GM21619 (cell line): Measurements from ENCODE around the gene PLAU.
A peak's percentile ranks its signal among the peaks of the same experiment; 100 is the strongest.
"Not testable (repeated sequence)": the region's sequence is repeated elsewhere in the genome, so short reads cannot be mapped to it uniquely, and the experiment has no call there.

ENCODE experiments used
- ATAC-seq: cut with Tn5 transposase; IDR thresholded peaks from one replicate; pipeline ENCODE4 v1.9.1; 2021; ENCODE audit not compliant: unreplicated experiment

Gene PLAU

DNA sequence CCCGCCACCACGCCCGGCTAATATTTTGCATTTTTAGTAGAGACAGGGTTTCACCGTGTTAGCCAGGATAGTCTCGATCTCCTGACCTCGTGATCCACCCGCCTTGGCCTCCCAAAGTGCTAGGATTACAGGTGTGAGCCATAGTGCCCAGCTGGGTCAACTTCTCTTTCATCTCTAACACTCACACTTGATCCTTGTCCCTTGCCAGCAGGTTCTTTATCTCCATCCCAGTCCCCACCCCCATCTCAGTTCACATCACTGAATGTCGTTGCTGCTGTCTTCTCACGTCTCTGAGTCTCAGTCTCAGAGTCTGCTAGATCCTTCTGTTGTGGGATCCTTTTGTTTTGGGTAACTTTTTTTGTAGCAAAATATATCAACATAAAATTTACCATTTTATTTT lies 15.6 kb upstream of the PLAU start:
- not testable (repeated sequence) for ATAC-seq

DNA sequence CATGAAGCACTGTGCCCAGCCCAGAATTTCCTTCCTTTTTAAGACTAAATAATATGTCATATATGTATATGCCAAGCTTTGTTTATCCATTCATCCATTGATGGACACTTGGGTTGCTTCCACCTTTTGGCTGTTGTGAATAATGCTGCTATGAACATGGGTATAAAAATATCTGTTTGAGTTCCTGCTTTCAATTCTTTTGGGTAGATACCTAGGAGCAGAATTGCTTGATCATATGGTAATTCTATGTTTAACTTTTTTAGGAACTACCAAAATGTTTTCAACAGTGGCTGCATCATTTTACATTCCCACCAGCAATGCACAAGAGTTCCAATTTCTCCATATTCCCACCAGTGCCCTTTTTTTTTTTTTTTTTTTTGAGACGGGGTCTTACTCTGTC lies 13.2 kb upstream of the PLAU start:
- ATAC-seq: no peak

DNA sequence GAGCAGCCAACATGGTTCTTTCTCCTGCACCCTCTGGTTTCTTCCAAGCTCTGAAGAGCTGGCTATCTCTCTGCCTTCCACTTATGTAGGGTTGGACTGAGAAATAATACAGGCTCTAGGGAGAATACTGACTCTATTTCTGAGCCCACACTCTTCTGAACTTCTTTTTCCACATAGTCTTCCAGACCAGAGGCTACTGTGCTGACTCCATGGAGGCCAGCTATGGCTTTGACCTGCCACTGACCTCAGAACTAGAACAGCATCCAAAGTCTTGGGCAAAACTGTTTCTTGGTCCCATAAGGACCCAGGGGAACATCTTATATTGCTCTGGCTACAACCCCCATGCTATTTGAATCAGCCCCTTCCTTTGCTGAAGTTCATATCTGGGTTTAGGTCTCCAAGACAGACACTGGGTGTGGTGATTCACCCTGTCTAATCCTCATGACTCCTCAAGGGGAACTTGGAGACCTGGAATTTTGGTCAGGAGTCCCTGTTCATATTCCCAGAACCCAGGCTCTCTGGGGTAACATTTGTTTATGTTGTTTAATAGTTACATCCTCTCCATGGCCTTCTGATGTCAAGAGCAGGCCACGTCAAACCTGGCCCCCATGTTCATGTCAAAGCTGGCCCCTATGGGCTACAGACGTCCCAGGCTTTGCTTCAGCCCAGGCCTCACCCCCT lies 12.1 kb upstream of the PLAU start:
- no peak for ATAC-seq

DNA sequence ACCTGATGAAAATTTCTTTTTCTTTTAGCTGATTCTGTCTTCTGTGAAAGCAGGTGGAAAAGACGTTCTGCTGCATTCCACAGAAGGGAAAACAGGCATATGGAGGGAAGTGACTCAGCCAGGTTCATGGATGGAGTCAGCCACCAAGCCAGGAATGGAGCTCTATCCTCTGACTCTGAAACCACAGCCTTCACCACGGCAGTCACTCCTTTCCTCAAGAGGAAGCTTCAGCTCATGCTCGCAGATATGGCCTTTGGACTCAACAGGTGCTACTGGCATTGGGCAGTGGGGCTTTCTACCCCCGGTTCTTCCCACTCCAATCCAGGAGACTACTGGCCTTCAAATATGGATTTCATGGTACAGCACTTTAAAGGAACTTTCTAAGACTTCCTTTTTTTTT lies 11.5 kb upstream of the PLAU start:
- no peak for ATAC-seq

DNA sequence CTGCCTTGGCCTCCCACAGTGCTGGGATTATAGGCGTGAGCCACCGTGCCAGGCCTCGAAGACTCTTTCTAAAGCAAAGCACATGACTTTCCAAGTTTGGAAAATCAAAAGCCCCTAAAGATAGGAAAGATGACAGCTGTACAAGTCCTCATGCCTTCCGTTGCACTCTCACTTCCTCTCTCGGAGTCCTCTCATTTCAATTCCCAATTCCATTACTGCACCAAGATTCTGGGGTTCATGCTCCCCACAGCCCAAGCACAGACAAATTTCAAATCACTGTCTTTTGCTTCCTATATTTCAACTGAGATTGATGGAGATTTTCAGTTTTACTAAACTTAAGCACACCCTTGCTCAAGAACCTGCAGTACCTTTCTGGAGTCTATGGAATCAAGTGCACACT lies 10.9 kb upstream of the PLAU start:
- no peak for ATAC-seq

DNA sequence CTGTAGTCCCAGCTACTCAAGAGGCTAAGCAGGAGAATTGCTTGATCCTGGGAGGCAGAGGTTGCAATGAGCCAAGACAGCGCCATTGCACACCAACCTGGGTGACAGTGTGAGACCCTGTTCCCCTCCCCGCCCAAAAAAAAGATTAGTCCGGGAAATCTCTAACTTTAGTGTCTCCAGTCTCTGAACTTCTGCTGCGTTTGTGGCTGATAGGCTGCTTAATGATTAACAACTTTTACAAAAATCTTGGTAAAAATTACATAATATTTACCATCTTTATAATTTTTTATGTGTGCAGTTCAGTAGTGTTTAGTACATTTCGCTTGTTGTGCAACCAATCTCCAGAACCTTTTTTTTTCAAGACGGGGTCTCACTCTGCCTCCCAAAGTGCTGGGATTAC lies 9.7 kb upstream of the PLAU start:
- ATAC-seq: no peak

DNA sequence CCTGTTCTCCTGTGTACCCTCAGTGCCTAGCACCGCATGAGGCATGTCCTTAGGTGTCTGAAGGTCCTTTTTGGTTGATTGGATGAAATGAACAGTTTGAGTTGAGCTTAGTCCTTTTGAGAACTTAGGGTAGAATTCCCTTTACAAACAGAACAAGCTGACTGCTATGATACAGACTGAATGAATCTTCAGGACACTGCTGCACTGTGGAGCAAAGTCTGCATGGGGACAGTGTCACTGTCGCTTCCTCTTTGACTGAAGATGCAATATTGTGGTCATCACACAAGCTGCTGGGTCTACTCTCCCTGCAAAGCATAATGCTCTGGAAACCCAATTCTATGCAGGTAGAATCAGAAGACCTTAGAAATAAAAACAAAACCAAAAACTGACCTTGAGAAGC lies 8.6 kb upstream of the PLAU start:
- ATAC-seq: no peak

DNA sequence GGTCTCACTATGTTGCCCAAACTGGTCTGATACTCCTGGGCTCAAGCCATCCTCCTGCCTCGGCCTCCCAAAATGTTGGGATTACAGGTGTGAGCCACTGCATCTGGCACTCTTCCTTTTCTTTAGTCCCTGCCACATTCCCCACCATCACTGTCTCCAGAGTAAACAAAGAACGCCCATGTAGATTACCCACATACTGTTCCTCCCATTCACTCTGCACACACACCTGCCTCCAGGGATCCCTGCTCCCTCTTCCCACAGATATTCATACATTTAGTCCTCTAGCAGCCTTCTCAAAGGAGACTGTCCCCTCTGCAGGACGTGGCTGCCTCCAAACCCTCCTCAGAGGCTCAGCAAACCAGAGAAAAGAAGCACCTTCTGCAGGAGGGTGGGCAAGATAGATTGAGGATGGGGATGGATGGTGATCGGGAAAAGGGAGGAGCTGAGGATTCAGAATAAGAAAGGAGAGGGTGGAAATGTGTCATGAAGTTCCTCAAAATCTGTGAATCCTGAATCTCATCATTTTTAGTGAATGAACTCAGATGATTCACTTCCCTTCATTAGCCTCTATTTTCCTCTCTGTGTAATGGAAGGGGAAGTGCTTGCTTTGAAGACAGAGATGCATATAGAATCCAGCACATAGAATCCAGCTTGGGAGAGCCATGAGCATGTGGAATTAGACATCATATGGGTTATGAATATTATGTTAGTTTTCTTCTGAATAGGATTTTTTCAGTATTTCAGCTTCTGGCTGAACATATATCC lies 5.5 kb upstream of the PLAU start:
- no peak for ATAC-seq

DNA sequence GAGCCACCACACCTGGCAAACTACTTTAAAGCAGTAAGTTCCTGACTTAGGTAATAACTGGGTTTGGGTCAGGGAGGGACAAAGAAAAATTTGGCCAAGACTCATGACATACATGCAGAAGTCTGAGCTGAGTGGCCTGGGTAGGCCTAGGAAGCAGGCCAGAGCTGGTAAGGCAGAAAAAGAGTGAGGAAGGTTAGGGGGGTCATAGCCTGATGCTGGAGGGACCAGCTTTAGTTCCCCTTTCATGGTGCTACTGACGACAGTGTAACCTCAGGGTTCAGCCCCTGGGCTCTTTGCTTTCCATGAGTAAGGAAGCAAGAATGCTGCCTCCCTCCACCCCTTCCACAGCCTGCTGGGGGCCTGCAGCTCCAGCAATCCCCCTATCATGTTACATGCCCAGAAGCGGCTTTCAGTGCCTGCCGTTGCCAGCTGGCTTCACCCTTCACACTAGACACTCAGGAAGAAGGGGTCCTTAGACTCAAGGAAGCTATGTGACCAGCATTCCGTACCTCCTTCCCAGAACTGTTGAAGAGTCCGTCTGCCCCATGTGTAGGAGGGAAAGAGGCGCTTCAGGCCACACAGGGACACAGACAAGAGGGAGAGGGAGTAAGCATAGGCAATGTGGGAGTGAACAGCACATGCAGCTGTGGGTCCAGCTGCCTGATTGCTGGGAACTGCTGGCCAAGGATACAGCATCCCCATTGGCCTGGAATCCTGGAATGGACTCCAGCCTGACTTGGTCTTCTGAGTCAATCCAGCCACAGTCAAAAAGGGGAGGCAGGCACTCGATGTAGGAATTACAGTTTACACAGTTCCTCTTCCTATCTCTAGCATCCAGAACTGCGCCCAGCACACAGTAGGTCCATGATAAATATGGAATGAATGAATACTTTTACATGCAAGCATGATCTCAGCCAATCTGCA lies 4.1 kb upstream of the PLAU start:
- no peak for ATAC-seq

DNA sequence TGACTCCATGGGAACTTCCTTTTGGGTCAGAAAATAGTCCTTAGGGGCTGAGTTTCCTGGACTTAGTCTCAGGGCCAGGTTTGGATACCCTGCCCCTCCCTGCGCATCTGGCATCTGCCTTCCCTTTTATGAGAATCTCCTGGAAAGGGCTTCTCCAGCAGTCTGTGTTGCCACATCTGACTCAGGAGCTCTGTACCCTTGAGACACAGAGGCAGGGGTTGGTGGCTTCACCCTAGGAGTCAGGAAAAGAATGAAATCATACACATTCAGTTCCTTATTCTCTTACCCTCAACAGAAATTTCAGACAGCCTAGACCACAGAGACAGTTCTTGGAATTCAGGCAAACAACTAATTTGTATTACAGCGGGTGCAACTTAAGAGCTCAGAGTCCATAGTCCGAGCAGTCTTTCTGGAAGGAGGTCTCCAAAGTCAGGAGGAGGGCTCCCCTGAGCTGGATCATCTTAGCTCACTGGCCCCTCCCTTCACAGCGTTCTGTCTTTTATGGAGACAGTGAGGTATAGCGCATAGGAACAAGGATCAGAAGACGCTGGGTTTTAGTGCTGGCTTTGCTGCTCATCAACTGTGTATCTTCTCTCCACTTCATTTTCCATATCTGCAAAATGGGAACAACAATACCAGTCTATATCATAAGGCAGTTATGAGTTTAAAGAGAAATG lies 3.0 kb upstream of the PLAU start:
- no peak for ATAC-seq

DNA sequence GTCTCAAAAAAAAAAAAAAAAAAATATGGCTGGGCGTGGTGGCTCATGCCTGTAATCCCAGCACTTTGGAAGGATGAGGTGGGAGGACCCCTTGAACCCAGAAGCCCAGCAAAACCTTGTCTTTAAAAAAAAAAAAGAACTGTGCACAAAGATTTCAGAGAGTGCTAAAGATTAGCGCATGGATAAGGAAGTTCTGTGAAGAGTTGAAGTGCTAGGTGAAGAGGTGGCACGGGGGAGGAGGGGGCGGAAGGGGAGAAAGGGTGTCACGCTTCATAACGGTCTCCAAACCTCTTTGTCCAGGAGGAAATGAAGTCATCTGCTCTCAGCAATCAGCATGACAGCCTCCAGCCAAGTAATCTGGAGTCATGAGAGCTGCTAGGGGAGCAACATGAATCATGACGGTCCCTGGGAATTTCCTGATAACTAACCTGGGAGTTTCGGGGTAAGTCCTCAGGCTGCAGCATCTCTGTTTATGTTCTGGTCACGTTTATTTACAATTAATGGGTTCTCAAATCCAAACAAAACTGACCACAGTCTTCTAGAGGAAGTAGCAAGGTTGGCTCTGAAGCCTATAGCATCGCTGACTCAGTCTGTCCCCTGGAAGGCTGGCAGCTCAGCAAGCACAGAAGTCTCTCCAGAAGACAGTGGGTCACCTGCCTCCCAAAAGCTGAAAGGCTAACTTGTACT lies 1.9 kb upstream of the PLAU start:
- ATAC-seq: peak; percentile 47

DNA sequence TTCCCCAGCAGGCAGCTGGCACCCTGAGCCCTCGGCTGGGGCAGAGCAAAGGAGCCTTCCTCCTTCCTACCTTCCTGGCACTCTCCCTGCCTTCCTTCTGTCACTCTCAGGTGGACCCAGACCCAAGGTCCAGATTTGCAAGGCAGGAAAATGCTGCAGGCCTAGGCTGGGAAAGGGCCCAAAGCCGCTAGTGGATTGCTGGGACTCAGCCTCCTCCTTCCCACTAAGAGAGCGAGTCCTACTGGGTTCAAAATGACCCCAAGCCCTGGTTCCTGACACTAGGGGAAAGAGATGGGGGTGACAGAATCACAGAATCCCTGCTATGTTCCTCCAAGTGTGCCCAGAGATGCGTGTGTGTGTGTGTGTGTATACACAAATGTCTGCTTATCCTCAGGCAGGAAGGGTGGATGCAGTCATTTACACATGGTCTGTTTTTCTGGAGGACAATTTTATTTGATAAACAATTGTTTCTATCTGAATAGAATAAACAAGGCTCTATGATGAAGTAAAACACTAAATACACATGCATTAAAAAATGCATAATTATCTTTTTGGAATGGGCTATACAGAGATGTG lies 1.3 kb upstream of the PLAU start:
- ATAC-seq: no peak

DNA sequence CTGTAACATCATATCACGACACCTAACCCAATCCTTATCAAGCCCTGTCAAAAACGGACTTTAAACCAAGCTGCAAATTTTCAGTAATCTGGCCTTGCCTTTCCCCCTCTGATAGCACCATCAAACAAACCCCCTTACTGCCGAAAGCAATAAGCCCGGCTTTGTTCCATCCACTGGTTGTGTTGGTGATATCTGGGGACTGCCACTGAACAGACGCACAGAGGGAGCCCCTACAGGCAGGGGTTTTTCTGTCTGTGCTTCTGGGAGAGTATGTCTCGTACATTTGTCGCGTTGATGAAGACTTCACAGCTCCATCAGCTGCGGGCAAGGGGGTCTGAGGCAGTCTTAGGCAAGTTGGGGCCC lies 550 bp upstream of the PLAU start:
- ATAC-seq: no peak

DNA sequence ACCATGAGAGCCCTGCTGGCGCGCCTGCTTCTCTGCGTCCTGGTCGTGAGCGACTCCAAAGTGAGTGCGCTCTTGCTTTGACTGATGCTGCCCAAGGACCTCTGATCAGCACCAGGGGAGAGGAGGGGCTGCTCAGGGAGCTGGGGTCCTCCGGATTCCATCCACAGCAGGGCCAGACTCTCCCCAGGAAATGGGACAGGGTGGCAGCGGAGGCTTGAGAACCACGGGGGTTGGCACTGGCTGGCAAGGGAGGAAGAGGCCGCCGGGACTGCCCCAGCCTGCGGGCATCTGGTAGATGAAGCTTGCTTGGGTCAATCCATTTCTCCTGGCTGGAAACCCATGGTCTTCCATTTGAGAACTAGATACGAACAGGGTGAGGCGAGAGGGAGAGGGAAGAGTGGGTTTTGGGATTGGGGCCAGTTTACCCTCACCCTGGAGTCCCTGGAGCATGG lies 647 bp downstream of the PLAU start:
- no peak for ATAC-seq

DNA sequence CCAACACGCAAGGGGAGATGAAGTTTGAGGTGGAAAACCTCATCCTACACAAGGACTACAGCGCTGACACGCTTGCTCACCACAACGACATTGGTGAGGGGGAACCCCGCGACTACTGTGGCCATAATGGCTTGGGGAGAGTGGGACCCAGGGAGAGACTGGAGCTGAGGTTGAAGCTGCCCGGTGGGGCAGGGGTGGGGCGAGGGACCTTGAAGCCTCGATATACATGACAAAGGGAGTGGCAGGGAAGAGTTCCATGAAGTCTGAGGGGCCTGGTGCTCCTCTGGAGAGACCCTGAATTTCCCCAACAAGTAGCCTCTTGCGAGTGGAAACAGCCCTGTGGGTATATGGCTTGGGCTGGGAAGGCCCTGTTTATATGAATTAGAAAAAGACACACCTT lies 3.1 kb downstream of the PLAU start:
- no peak for ATAC-seq

DNA sequence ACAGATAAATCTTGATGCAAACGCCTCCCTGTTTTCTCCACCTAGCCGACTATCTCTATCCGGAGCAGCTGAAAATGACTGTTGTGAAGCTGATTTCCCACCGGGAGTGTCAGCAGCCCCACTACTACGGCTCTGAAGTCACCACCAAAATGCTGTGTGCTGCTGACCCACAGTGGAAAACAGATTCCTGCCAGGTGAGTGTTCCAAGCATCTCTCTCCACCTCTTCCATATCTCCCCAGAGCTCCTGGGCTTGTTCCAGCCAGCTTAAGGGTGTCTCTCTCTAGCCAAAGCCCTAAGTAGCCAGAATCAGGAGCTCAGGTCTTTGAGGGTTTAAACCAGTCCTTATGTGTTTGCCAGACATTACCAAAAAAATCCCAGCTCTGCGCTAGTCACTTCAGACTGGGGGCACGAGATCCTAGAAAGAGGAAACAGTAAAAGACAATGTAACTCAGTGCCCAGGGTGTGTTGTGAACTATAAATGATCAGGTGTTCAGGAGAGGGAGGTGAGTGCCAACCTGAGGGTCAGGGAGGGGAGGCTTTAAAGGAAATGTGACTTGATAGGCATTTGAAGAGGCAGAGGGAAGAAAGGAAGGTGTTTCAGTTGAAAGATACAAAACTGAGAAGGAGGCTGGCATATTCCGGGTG lies 4.4 kb downstream of the PLAU start:
- ATAC-seq: no peak

DNA sequence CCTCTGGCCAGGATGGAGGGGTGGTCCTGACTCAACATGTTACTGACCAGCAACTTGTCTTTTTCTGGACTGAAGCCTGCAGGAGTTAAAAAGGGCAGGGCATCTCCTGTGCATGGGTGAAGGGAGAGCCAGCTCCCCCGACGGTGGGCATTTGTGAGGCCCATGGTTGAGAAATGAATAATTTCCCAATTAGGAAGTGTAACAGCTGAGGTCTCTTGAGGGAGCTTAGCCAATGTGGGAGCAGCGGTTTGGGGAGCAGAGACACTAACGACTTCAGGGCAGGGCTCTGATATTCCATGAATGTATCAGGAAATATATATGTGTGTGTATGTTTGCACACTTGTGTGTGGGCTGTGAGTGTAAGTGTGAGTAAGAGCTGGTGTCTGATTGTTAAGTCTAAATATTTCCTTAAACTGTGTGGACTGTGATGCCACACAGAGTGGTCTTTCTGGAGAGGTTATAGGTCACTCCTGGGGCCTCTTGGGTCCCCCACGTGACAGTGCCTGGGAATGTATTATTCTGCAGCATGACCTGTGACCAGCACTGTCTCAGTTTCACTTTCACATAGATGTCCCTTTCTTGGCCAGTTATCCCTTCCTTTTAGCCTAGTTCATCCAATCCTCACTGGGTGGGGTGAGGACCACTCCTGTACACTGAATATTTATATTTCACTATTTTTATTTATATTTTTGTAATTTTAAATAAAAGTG lies 6.0 kb downstream of the PLAU start:
- no peak for ATAC-seq

DNA sequence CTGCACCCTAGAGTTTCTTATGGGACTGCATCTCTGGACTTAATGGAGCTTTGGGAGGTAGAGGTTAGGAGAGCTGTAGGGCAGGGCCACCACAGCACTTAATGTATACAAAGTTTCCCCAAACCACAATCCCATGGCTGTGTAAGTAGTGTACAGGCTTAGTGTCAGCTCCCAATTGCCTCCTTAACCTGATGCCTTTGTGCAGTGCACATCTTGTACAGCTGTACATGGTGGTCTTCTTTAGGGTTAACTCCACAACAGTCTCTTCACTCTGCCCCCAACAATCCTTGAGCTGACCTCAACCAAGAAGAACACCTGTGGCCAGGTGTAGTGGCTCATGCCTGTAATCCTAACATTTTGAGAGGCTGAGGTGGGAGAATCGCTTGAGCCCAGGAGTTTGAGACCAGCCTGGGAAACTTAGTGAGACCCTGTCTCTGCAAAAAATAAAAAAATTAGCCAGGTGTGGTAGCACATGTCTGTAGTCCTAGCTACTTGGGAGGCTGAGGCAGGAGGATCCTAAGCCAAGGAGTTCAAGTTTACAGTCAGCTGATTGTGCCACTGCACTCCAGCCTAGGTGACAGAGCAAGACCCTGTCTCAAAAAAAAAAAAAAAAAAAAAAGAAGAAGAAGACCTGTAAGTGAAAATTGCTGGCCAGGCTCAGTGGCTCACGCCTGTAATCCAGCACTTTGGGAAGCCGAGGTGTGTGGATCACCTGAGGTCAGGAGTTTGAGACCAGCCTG lies 6.8 kb downstream of the PLAU start:
- ATAC-seq: no peak
